Measurements from ENCODE around the gene SLC34A1. TPM values are rescaled to one million over a fixed set of nuclear protein-coding genes. Genes with fewer than 3 reads are reported as not detected.
A peak's percentile ranks its signal among the peaks of the same experiment; 100 is the strongest.

SLC34A1 gene
- total RNA-seq, 1 experiment from 2014 or later, result 0.28 TPM

DNA sequence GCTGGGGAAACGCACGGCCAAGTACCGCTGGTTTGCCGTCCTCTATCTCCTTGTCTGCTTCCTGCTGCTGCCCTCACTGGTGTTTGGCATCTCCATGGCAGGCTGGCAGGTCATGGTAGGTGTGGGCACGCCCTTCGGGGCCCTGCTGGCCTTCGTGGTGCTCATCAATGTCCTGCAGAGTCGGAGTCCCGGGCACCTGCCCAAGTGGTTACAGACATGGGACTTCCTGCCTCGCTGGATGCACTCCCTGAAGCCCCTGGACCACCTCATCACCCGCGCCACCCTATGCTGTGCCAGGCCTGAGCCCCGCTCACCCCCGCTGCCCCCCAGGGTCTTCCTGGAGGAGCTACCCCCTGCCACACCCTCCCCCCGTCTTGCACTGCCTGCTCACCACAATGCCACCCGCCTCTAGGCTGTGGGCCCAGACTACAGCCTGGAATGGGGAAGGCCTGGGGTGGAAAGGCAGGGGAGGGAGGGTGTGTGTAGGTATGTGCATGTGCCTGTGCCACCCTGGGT is 13.7 kb downstream of the SLC34A1 start:
- no peak overlapping the region for H2AFZ ChIP-seq
- H3K4me1 ChIP-seq (replicated peaks; ENCODE audit: insufficient read depth), result peaks cover 3% of the 10 kb centered on the region; the same call in 1 of the 2 replicates
- no peaks in the 10 kb centered on the region for H3K79me2 ChIP-seq (ENCODE audit: low read depth)
- H3K9me2 ChIP-seq (ENCODE audit: insufficient read depth), result no peaks in the 10 kb centered on the region
- intact Hi-C loops (cut with micrococcal nuclease; ENCODE audit: unreplicated experiment), result no loop called here
- DNase-seq, result no peak
- peaks cover 12% of the 10 kb centered on the region; the same call in 1 of the 2 replicates for H3F3A ChIP-seq (ENCODE audit: insufficient read depth, low read depth)
- TF ChIP-seq EZH2 (IDR thresholded peaks at IDR 0.05; ENCODE audit: low read depth), result no peak
- TF ChIP-seq, protein P1, sequence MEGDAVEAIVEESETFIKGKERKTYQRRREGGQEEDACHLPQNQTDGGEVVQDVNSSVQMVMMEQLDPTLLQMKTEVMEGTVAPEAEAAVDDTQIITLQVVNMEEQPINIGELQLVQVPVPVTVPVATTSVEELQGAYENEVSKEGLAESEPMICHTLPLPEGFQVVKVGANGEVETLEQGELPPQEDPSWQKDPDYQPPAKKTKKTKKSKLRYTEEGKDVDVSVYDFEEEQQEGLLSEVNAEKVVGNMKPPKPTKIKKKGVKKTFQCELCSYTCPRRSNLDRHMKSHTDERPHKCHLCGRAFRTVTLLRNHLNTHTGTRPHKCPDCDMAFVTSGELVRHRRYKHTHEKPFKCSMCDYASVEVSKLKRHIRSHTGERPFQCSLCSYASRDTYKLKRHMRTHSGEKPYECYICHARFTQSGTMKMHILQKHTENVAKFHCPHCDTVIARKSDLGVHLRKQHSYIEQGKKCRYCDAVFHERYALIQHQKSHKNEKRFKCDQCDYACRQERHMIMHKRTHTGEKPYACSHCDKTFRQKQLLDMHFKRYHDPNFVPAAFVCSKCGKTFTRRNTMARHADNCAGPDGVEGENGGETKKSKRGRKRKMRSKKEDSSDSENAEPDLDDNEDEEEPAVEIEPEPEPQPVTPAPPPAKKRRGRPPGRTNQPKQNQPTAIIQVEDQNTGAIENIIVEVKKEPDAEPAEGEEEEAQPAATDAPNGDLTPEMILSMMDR (conservative IDR thresholded peaks at IDR 0.05), result no peak
- H3K36me3 ChIP-seq (ENCODE audit: low read depth), result no peaks in the 10 kb centered on the region
- H3K27me3 ChIP-seq (ENCODE audit: insufficient read depth, low read depth), result no peaks in the 10 kb centered on the region
- H3K4me2 ChIP-seq, result no peak overlapping the region
- POLR2A ChIA-PET (ENCODE audit: unreplicated experiment), result no interaction called here
- no peaks in the 10 kb centered on the region for H3K9me3 ChIP-seq (ENCODE audit: insufficient read depth, low read depth)
- no peak overlapping the region for H3K27ac ChIP-seq
- no peak overlapping the region for H3K4me3 ChIP-seq
- no TSS peak for BruUV-seq (replicated peaks)
- CTCF ChIA-PET, result no interaction called here
- H4K20me1 ChIP-seq (ENCODE audit: insufficient read depth), result no peaks in the 10 kb centered on the region

DNA sequence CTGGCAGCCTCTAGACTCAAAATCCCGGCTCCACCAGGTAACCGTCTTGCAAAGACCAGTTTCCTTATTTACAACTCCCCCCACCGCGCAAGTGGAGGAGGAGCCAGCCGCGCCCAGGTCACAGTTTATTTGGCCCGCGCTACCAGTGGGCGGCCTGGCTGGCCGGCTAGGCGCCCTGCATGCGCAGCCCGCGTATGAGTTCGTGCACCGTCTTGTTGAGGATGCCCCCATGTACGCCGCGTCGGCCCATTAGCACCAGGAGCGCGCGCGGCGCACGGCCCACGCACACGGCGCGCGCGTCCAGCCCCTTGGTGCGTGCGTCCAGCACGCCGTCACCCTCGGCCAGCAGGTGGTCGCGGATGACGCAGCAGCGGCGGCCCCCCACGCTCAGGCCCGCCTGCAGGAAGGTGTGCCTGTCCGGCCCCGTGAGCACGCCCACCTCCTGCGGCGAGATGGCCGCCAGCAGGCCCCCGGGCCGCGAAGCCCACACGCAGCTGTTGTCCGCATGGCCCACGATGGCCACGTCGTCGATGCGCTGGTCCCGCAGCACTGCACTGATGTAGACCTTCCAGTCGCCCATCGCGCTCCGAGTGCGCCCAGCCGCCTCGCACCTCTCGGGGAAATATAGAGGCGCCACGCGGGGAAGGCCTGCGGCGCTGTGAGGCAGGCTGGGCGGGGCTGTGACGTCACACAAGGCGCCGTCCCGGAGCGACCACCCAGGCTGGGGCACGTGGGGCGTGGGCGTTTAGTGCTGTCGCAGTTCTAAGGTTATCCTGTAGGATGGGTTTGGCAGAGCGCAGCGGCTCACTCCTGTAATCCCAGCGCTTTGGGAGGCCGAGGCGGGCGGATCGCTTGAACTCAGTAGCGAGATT is 16.0 kb downstream of the SLC34A1 start, which contains the start of gene PFN3:
TSS of gene PFN3 (minus strand) at position 665 of the 872 bp plus-strand sequence. CDS start at position 580, 85 bp downstream.
- Histone ChIP-seq H4K20me1 (ENCODE audit: insufficient read depth) (no peaks in the 10 kb centered on the region), H3K4me2 (no peak within 1 kb of the TSS), H3K4me1 (replicated peaks; ENCODE audit: insufficient read depth) (peaks cover 3% of the 10 kb centered on the region; the same call in 1 of the 2 replicates), H3K27ac (no peak within 1 kb of the TSS), H3K27me3 (ENCODE audit: insufficient read depth, low read depth) (no peaks in the 10 kb centered on the region), H3K79me2 (ENCODE audit: low read depth) (no peaks in the 10 kb centered on the region), H3K9me3 (ENCODE audit: insufficient read depth, low read depth) (no peaks in the 10 kb centered on the region), H3K4me3 (no peak within 1 kb of the TSS), H3F3A (ENCODE audit: insufficient read depth, low read depth) (peaks cover 12% of the 10 kb centered on the region; the same call in 1 of the 2 replicates), H3K36me3 (ENCODE audit: low read depth) (no peaks in the 10 kb centered on the region), H3K9me2 (ENCODE audit: insufficient read depth) (no peaks in the 10 kb centered on the region), H2AFZ (no peak within 1 kb of the TSS)
- POLR2A ChIA-PET (ENCODE audit: unreplicated experiment), result no interaction called here
- no TSS peak for BruUV-seq (replicated peaks)
- intact Hi-C loops (cut with micrococcal nuclease; ENCODE audit: unreplicated experiment), result no loop called here
- DNase-seq, result no peak
- TF ChIP-seq, protein P1 (conservative IDR thresholded peaks at IDR 0.05), result no peak
- TF ChIP-seq EZH2 (IDR thresholded peaks at IDR 0.05; ENCODE audit: low read depth), result no peak
- CTCF ChIA-PET, result no interaction called here

DNA sequence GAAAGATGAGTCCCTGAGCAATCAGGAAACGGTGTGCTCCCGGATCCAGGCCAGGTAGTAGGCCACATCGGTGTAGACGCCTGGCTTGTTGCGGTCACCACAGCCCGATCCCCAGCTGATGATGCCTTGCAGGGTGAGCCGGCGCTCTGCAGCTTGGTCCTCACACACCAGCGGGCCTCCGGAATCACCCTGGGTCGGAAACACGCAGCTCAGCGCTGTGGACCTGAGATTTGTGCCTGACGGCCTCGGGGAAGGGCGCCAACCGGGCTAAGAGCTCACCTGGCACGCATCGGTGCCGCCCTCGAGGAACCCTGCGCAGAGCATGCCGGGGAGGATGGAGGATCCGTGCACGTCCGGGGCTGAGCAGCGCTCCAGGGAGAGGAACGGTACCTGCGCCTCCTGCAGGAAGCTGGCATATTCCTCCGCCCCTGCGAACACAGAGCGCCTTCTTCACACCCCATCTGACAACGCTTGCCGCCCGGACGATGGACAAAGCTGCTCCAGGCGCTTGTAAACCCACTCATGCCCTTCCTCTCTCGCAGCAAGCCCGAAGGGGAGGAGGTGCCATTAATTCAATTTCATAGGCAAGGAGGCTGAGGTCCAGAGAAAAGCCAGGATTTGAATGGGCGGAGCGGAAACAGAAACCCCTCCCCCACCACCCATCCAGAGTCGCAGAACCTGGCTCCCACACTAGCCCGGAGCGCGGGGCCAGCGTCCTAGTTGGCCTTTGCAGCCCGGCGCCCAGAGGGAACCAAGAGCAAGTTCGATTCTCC is 18.2 kb downstream of the SLC34A1 start:
- ChIA-PET CTCF (interaction anchor here (0.5 to 3.9 kb wide), 13 partner anchors 10 to 295 kb away, joined by 3 to 53 read pairs (median 4); partner anchors contain the start of gene GRK6), POLR2A (ENCODE audit: unreplicated experiment) (interaction anchor here (0.6 kb wide), 1 partner anchor 24 kb away, joined by 5 read pairs; no protein-coding TSS in a partner anchor)
- Histone ChIP-seq H3K36me3 (ENCODE audit: low read depth) (no peaks in the 10 kb centered on the region), H4K20me1 (ENCODE audit: insufficient read depth) (no peaks in the 10 kb centered on the region), H3K79me2 (ENCODE audit: low read depth) (no peaks in the 10 kb centered on the region), H3K27me3 (ENCODE audit: insufficient read depth, low read depth) (no peaks in the 10 kb centered on the region), H3K9me2 (ENCODE audit: insufficient read depth) (no peaks in the 10 kb centered on the region), H3F3A (ENCODE audit: insufficient read depth, low read depth) (peaks cover 12% of the 10 kb centered on the region; the same call in 1 of the 2 replicates), H3K27ac (no peak overlapping the region), H3K4me2 (peak overlapping the region; percentile 94), H3K4me1 (replicated peaks; ENCODE audit: insufficient read depth) (peaks cover 3% of the 10 kb centered on the region; the same call in 1 of the 2 replicates), H3K9me3 (ENCODE audit: insufficient read depth, low read depth) (no peaks in the 10 kb centered on the region), H2AFZ (peak overlapping the region; percentile 84), H3K4me3 (peak overlapping the region; percentile 78)
- TF ChIP-seq EZH2 (IDR thresholded peaks at IDR 0.05; ENCODE audit: low read depth), result no peak
- TF ChIP-seq, protein P1 (conservative IDR thresholded peaks at IDR 0.05), result peak; percentile 59
- intact Hi-C loops (cut with micrococcal nuclease; ENCODE audit: unreplicated experiment), result loop anchor here (1.0 kb wide), 3 partner anchors 12 to 288 kb away; no protein-coding TSS in a partner anchor
- peak; percentile 78 to 88 for DNase-seq
- BruUV-seq (replicated peaks), result no TSS peak

Measured in PC-9 (cell line).